Measurements from ENCODE around the gene KLHL20. TPM values are rescaled to one million over a fixed set of nuclear protein-coding genes. Genes with fewer than 3 reads are reported as not detected.
A peak's percentile ranks its signal among the peaks of the same experiment; 100 is the strongest.
"Not testable (repeated sequence)": the region's sequence is repeated elsewhere in the genome, so short reads cannot be mapped to it uniquely, and the experiment has no call there.

Gene KLHL20
- total and polyA plus RNA-seq, 9 donors: 15.4 to 27.8 (median 23.4) TPM

GRCh38 chr1:173688300-173688699, 26.5 kb upstream of the KLHL20 start:
- 74% methylated on average over 2 of the region's 2 CpGs for WGBS (ENCODE audit: insufficient coverage)
- Histone ChIP-seq H3K27me3 (ENCODE audit: control insufficient read depth, insufficient read depth, low read length) (no peaks in the 10 kb centered on the region), H3K27ac (ENCODE audit: low read length) (no peak overlapping the region), H3K4me1 (ENCODE audit: control insufficient read depth, insufficient read depth, low read length) (no peaks in the 10 kb centered on the region), H3K36me3 (ENCODE audit: control insufficient read depth, insufficient read depth, low read length) (no peaks in the 10 kb centered on the region), H3K4me3 (ENCODE audit: low read length) (no peak overlapping the region), H3K9me3 (replicated peaks; ENCODE audit: control insufficient read depth, low read depth, low read length) (no peaks in the 10 kb centered on the region)
- no peak for DNase-seq

GRCh38 chr1:173693238-173693637, 21.5 kb upstream of the KLHL20 start:
- H3K9me3 ChIP-seq (replicated peaks; ENCODE audit: control insufficient read depth, low read depth, low read length): no peaks in the 10 kb centered on the region

GRCh38 chr1:173701299-173701698, 13.5 kb upstream of the KLHL20 start:
- not testable (repeated sequence) for H3K9me3 ChIP-seq (replicated peaks; ENCODE audit: control insufficient read depth, low read depth, low read length); H3K4me1 ChIP-seq (ENCODE audit: control insufficient read depth, insufficient read depth, low read length); H3K27me3 ChIP-seq (ENCODE audit: control insufficient read depth, insufficient read depth, low read length); DNase-seq; H3K36me3 ChIP-seq (ENCODE audit: control insufficient read depth, insufficient read depth, low read length); H3K4me3 ChIP-seq (ENCODE audit: low read length); H3K27ac ChIP-seq (ENCODE audit: low read length)
- no CpG with 5 or more reads among the region's 6 CpGs for WGBS (ENCODE audit: insufficient coverage)

More at GRCh38 chr1:173693238-173693637, 21.5 kb upstream of the KLHL20 start:
- Histone ChIP-seq H3K36me3 (ENCODE audit: control insufficient read depth, insufficient read depth, low read length) (no peaks in the 10 kb centered on the region), H3K27ac (ENCODE audit: low read length) (no peak overlapping the region), H3K4me1 (ENCODE audit: control insufficient read depth, insufficient read depth, low read length) (no peaks in the 10 kb centered on the region), H3K27me3 (ENCODE audit: control insufficient read depth, insufficient read depth, low read length) (no peaks in the 10 kb centered on the region), H3K4me3 (ENCODE audit: low read length) (no peak overlapping the region)
- no peak for DNase-seq

GRCh38 chr1:173702736-173703135, 12.0 kb upstream of the KLHL20 start:
- no peaks in the 10 kb centered on the region for H3K36me3 ChIP-seq (ENCODE audit: control insufficient read depth, insufficient read depth, low read length)
- no peak overlapping the region for H3K4me3 ChIP-seq (ENCODE audit: low read length)
- no peak for DNase-seq
- no peak overlapping the region for H3K27ac ChIP-seq (ENCODE audit: low read length)
- H3K4me1 ChIP-seq (ENCODE audit: control insufficient read depth, insufficient read depth, low read length): no peaks in the 10 kb centered on the region
- H3K27me3 ChIP-seq (ENCODE audit: control insufficient read depth, insufficient read depth, low read length): no peaks in the 10 kb centered on the region
- H3K9me3 ChIP-seq (replicated peaks; ENCODE audit: control insufficient read depth, low read depth, low read length): no peaks in the 10 kb centered on the region
- WGBS (ENCODE audit: insufficient coverage): 100% methylated on average over 1 of the region's 1 CpG

- 55% methylated on average over 2 of the region's 5 CpGs for WGBS (ENCODE audit: insufficient coverage)
Observed at GRCh38 chr1:173705117-173705516, 9.7 kb upstream of the KLHL20 start.

GRCh38 chr1:173708787-173709186, 6.0 kb upstream of the KLHL20 start:
- 39% methylated on average over 2 of the region's 2 CpGs for WGBS (ENCODE audit: insufficient coverage)
- Histone ChIP-seq H3K36me3 (ENCODE audit: control insufficient read depth, insufficient read depth, low read length) (no peaks in the 10 kb centered on the region), H3K9me3 (replicated peaks; ENCODE audit: control insufficient read depth, low read depth, low read length) (no peaks in the 10 kb centered on the region), H3K27me3 (ENCODE audit: control insufficient read depth, insufficient read depth, low read length) (peaks cover 15% of the 10 kb centered on the region), H3K4me3 (ENCODE audit: low read length) (no peak overlapping the region), H3K4me1 (ENCODE audit: control insufficient read depth, insufficient read depth, low read length) (no peaks in the 10 kb centered on the region), H3K27ac (ENCODE audit: low read length) (no peak overlapping the region)
- DNase-seq: no peak

More at GRCh38 chr1:173705117-173705516, 9.7 kb upstream of the KLHL20 start:
- Histone ChIP-seq H3K4me1 (ENCODE audit: control insufficient read depth, insufficient read depth, low read length) (no peaks in the 10 kb centered on the region), H3K36me3 (ENCODE audit: control insufficient read depth, insufficient read depth, low read length) (no peaks in the 10 kb centered on the region), H3K4me3 (ENCODE audit: low read length) (no peak overlapping the region), H3K27ac (ENCODE audit: low read length) (no peak overlapping the region), H3K9me3 (replicated peaks; ENCODE audit: control insufficient read depth, low read depth, low read length) (no peaks in the 10 kb centered on the region), H3K27me3 (ENCODE audit: control insufficient read depth, insufficient read depth, low read length) (peaks cover 8% of the 10 kb centered on the region)
- no peak for DNase-seq

GRCh38 chr1:173714441-173714758, 381 bp upstream of the KLHL20 start:
- Histone ChIP-seq H3K4me1 (ENCODE audit: control insufficient read depth, insufficient read depth, low read length) (peaks cover 2% of the 10 kb centered on the region), H3K27ac (ENCODE audit: low read length) (peak overlapping the region; percentile 96), H3K4me3 (ENCODE audit: low read length) (peak overlapping the region; percentile 83), H3K9me3 (replicated peaks; ENCODE audit: control insufficient read depth, low read depth, low read length) (no peaks in the 10 kb centered on the region), H3K27me3 (ENCODE audit: control insufficient read depth, insufficient read depth, low read length) (peaks cover 8% of the 10 kb centered on the region), H3K36me3 (ENCODE audit: control insufficient read depth, insufficient read depth, low read length) (peaks cover 3% of the 10 kb centered on the region)
- WGBS (ENCODE audit: insufficient coverage): 83% methylated on average over 1 of the region's 3 CpGs
- no peak for DNase-seq

- Histone ChIP-seq H3K36me3 (ENCODE audit: control insufficient read depth, insufficient read depth, low read length) (peaks cover 3% of the 10 kb centered on the region), H3K4me1 (ENCODE audit: control insufficient read depth, insufficient read depth, low read length) (peaks cover 2% of the 10 kb centered on the region), H3K4me3 (ENCODE audit: low read length) (peak overlapping the region; percentile 83), H3K9me3 (replicated peaks; ENCODE audit: control insufficient read depth, low read depth, low read length) (no peaks in the 10 kb centered on the region), H3K27me3 (ENCODE audit: control insufficient read depth, insufficient read depth, low read length) (peaks cover 3% of the 10 kb centered on the region), H3K27ac (ENCODE audit: low read length) (peak overlapping the region; percentile 96)
- no CpG with 5 or more reads among the region's 8 CpGs for WGBS (ENCODE audit: insufficient coverage)
- DNase-seq: no peak
Observed at GRCh38 chr1:173715538-173715844, 710 bp downstream of the KLHL20 start.

- 80% methylated on average over 1 of the region's 2 CpGs for WGBS (ENCODE audit: insufficient coverage)
- Histone ChIP-seq H3K9me3 (replicated peaks; ENCODE audit: control insufficient read depth, low read depth, low read length) (no peaks in the 10 kb centered on the region), H3K4me1 (ENCODE audit: control insufficient read depth, insufficient read depth, low read length) (peaks cover 2% of the 10 kb centered on the region), H3K4me3 (ENCODE audit: low read length) (no peak overlapping the region), H3K36me3 (ENCODE audit: control insufficient read depth, insufficient read depth, low read length) (peaks cover 3% of the 10 kb centered on the region), H3K27me3 (ENCODE audit: control insufficient read depth, insufficient read depth, low read length) (no peaks in the 10 kb centered on the region), H3K27ac (ENCODE audit: low read length) (no peak overlapping the region)
- DNase-seq: no peak
Observed at GRCh38 chr1:173717238-173717637, 2.5 kb downstream of the KLHL20 start.

GRCh38 chr1:173731331-173731730, 16.6 kb downstream of the KLHL20 start:
- not testable (repeated sequence) for H3K27ac ChIP-seq (ENCODE audit: low read length); H3K4me1 ChIP-seq (ENCODE audit: control insufficient read depth, insufficient read depth, low read length); H3K27me3 ChIP-seq (ENCODE audit: control insufficient read depth, insufficient read depth, low read length); H3K9me3 ChIP-seq (replicated peaks; ENCODE audit: control insufficient read depth, low read depth, low read length); DNase-seq; H3K4me3 ChIP-seq (ENCODE audit: low read length)
- no CpG with 5 or more reads among the region's 1 CpG for WGBS (ENCODE audit: insufficient coverage)
- peaks cover 14% of the 10 kb centered on the region for H3K36me3 ChIP-seq (ENCODE audit: control insufficient read depth, insufficient read depth, low read length)

GRCh38 chr1:173733912-173734311, 19.1 kb downstream of the KLHL20 start:
- 94% methylated on average over 9 of the region's 9 CpGs for WGBS (ENCODE audit: insufficient coverage)
- H3K36me3 ChIP-seq (ENCODE audit: control insufficient read depth, insufficient read depth, low read length): peaks cover 12% of the 10 kb centered on the region
- no peak overlapping the region for H3K4me3 ChIP-seq (ENCODE audit: low read length)
- no peak for DNase-seq
- no peaks in the 10 kb centered on the region for H3K27me3 ChIP-seq (ENCODE audit: control insufficient read depth, insufficient read depth, low read length)
- no peak overlapping the region for H3K27ac ChIP-seq (ENCODE audit: low read length)
- peaks cover 8% of the 10 kb centered on the region for H3K9me3 ChIP-seq (replicated peaks; ENCODE audit: control insufficient read depth, low read depth, low read length)
- H3K4me1 ChIP-seq (ENCODE audit: control insufficient read depth, insufficient read depth, low read length): no peaks in the 10 kb centered on the region

Measured in muscle of leg (tissue), 11 donors.